K562 (cell line): ENCODE data around the gene PLCL1. TPM values are rescaled to one million over a fixed set of nuclear protein-coding genes. Genes with fewer than 3 reads are reported as not detected.

Experiments used
- ARHGAP35 ChIP-seq: fragments of 450-650 bp; IDR thresholded peaks from 2 replicates; pipeline ENCODE4 v1.6.1; 2018; ENCODE audit not compliant: partially characterized antibody
- C11orf30 ChIP-seq: fragments of 450-650 bp; IDR thresholded peaks from 2 replicates; pipeline ENCODE4 v1.6.1; 2016; ENCODE audit warnings: low read depth, mild to moderate bottlenecking
- CC2D1A ChIP-seq: fragments of 450-650 bp; IDR thresholded peaks from 2 replicates; pipeline ENCODE4 v1.6.1; 2017; ENCODE audit warnings: mild to moderate bottlenecking
- CCNT2 ChIP-seq: IDR thresholded peaks from 2 replicates; pipeline ENCODE4 v1.6.1; 2011; ENCODE audit warnings: borderline replicate concordance, low read depth, mild to moderate bottlenecking, moderate library complexity, mixed read lengths, low read length; ENCODE audit not compliant: insufficient read length; ENCODE audit errors: extremely low read depth
- CREBBP ChIP-seq: IDR thresholded peaks from one replicate; pipeline ENCODE4 v1.6.1; 2012; ENCODE audit warnings: low read depth, mild to moderate bottlenecking, control low read depth, inconsistent platforms, low read length
- EGR1 ChIP-seq: fragments of 450-650 bp; conservative IDR thresholded peaks from 2 replicates; pipeline ENCODE4 v1.6.1; 2017; ENCODE audit warnings: mild to moderate bottlenecking
- HDAC1 ChIP-seq, 2 experiments: fragments of 450-650 bp; IDR thresholded peaks; 2 replicates each; pipeline ENCODE4 v1.6.1; 2016 to 2017; ENCODE audit warnings: inconsistent platforms in 1 of 2, mild to moderate bottlenecking in 1 of 2, moderate library complexity in 1 of 2
- HEY1 ChIP-seq: fragments of 250-450 bp; sonication (Bioruptor Pico); IDR thresholded peaks from 2 replicates; pipeline ENCODE4 v1.5.0; 2020; ENCODE audit warnings: mild to moderate bottlenecking, moderate library complexity, borderline replicate concordance
- HLTF ChIP-seq: fragments of 450-650 bp; IDR thresholded peaks from 2 replicates; pipeline ENCODE4 v1.6.1; 2016
- HMBOX1 ChIP-seq: sonication (generic); IDR thresholded peaks from 2 replicates; pipeline ENCODE4 v1.6.1; 2016
- ILF3 ChIP-seq: fragments of 450-650 bp; IDR thresholded peaks from 2 replicates; pipeline ENCODE4 v1.6.1; 2018; ENCODE audit warnings: antibody characterized with exemption, mild to moderate bottlenecking, moderate library complexity, borderline replicate concordance
- JUN ChIP-seq, 2 experiments: sonication (generic) in 1 of 2; formaldehyde crosslinking in 1 of 2; IDR thresholded peaks; 2 replicates each; pipeline versions ENCODE4 v1.6.1 to v1.8.0; 2012 to 2022; ENCODE audit warnings: borderline replicate concordance in 2 of 2, mild to moderate bottlenecking in 2 of 2, improper control_type of control experiment in 1 of 2, low read depth in 1 of 2, low read length in 1 of 2, missing genetic modification reagents in 1 of 2
- KLF1 ChIP-seq: fragments of 450-650 bp; IDR thresholded peaks from 2 replicates; pipeline ENCODE4 v1.6.1; 2016; ENCODE audit warnings: missing genetic modification characterization, missing compliant biosample characterization
- LEF1 ChIP-seq: fragments of 450-650 bp; IDR thresholded peaks from 2 replicates; pipeline ENCODE4 v1.6.1; 2016; ENCODE audit warnings: mild to moderate bottlenecking
- NFATC3 ChIP-seq: fragments of 450-650 bp; IDR thresholded peaks from 2 replicates; pipeline ENCODE4 v1.6.1; 2017; ENCODE audit warnings: mild to moderate bottlenecking
- PBX2 ChIP-seq, 2 experiments: IDR thresholded peaks in 1 of 2; conservative IDR thresholded peaks in 1 of 2; 2 replicates each; pipeline ENCODE4 v1.6.1; 2016; ENCODE audit warnings: low read depth in 2 of 2, mild to moderate bottlenecking in 1 of 2, missing compliant biosample characterization in 1 of 2, missing genetic modification characterization in 1 of 2, moderate library complexity in 1 of 2
- RAD21 ChIP-seq, 2 experiments: fragments of 250-450 bp in 1 of 2; fragments of 450-650 bp in 1 of 2; sonication (Bioruptor Pico) in 1 of 2; formaldehyde crosslinking in 1 of 2; IDR thresholded peaks in 1 of 2; conservative IDR thresholded peaks in 1 of 2; 2 replicates each; pipeline versions ENCODE4 v1.4.0 to v1.8.0; 2020 to 2022; ENCODE audit warnings: mild to moderate bottlenecking in 2 of 2, moderate library complexity in 1 of 2
- RFX5 ChIP-seq: IDR thresholded peaks from 2 replicates; pipeline ENCODE4 v1.6.1; 2011; ENCODE audit warnings: low read depth, mild to moderate bottlenecking, improper control_type of control experiment, low read length
- TBL1XR1 ChIP-seq, 2 experiments: IDR thresholded peaks; 2 replicates each; pipeline ENCODE4 v1.6.1; 2012; ENCODE audit warnings: improper control_type of control experiment in 2 of 2, low read length in 2 of 2, mild to moderate bottlenecking in 1 of 2
- ZNF384 ChIP-seq: IDR thresholded peaks from 2 replicates; pipeline ENCODE4 v1.6.1; 2012; ENCODE audit warnings: low read depth, low read length, improper control_type of control experiment
- ZNF408 ChIP-seq: fragments of 250-450 bp; sonication (Bioruptor Pico); IDR thresholded peaks from 2 replicates; pipeline ENCODE4 v1.4.0; 2020; ENCODE audit warnings: low read depth, mild to moderate bottlenecking, moderate library complexity
- polyA plus RNA-seq, 8 experiments: library from polyadenylated mRNA; depleted of rRNA in 4 of 8; stranded (reverse) in 5 of 8; unstranded in 3 of 8; fragments of >200 nt; fragmentation: Nextera tagmentation in 2 of 8; fragmentation: Illumina TruSeq in 1 of 8; extraction: Ambion mirVana in 2 of 8; extraction: Trizol in 1 of 8; gene quantifications; 2 replicates each; pipeline versions ENCODE4 v1.2.1 to v1.2.3, GENCODE V29; 2011 to 2014; ENCODE audit warnings: inconsistent platforms in 1 of 8, missing spikeins in 1 of 8
- total RNA-seq, 7 experiments: library from RNA; depleted of rRNA in 6 of 7; stranded (reverse); fragments of >200 nt in 6 of 7; fragmentation: Illumina TruSeq in 2 of 7; extraction: Trizol in 2 of 7; gene quantifications; 2 replicates each; pipeline versions ENCODE4 v1.2.1 to v1.2.3, GENCODE V29; 2011 to 2021; ENCODE audit warnings: low replicate concordance in 1 of 7
- TF ChIP-seq, protein P1 (sequence below): fragments of 250-450 bp; sonication (Bioruptor Pico); IDR thresholded peaks from 2 replicates; pipeline ENCODE4 v1.5.0; 2022; ENCODE audit warnings: mild to moderate bottlenecking

PLCL1 gene
- total and polyA plus RNA-seq, 9 of the 15 experiments (the other 6 are each of a cell fraction or from before 2014, with no cell fraction given) = 2.0 to 17.7 (median 8.6) TPM

- TF ChIP-seq KLF1 (tag) = no peak
- TF ChIP-seq CREBBP = no peak
- peak; percentile 8 to 26; a peak in 1 of 4 replicates for TF ChIP-seq RAD21 (CRISPR knock-in tag; conservative IDR thresholded peaks at IDR 0.05 in 1 of 2, IDR thresholded peaks at IDR 0.05 in 1 of 2)
- TF ChIP-seq LEF1 = peak; percentile 90
- no peak for TF ChIP-seq ZNF384
- TF ChIP-seq HLTF = no peak
- peak; percentile 76 for TF ChIP-seq JUN (IDR thresholded peaks at IDR 0.05; ENCODE audit: borderline replicate concordance, low read depth, low read length)
- no peak for TF ChIP-seq JUN (CRISPR knock-in tag; IDR thresholded peaks at IDR 0.05; ENCODE audit: borderline replicate concordance)
- TF ChIP-seq ZNF408 (CRISPR knock-in tag) = no peak
- 0 out of 2 replicates have a peak, but pooled peaks have one; percentile 12 for TF ChIP-seq ILF3
- no peak for TF ChIP-seq PBX2 (CRISPR knock-in tag; IDR thresholded peaks at IDR 0.05; ENCODE audit: low read depth)
- TF ChIP-seq PBX2 (tag; conservative IDR thresholded peaks at IDR 0.05; ENCODE audit: low read depth) = peak; percentile 42; the same call in 1 of the 2 replicates
- peak in 1 of 2 experiments; percentile 70; a peak in 1 of 4 replicates for TF ChIP-seq TBL1XR1 (IDR thresholded peaks at IDR 0.05; ENCODE audit: low read length in 2 of 2)
- peak; percentile 74; the same call in 1 of the 2 replicates for TF ChIP-seq CC2D1A
- TF ChIP-seq HEY1 = no peak
- TF ChIP-seq C11orf30 = peak; percentile 90
- TF ChIP-seq ARHGAP35 = no peak
- peak; percentile 98 for TF ChIP-seq CCNT2
- TF ChIP-seq, protein P1, sequence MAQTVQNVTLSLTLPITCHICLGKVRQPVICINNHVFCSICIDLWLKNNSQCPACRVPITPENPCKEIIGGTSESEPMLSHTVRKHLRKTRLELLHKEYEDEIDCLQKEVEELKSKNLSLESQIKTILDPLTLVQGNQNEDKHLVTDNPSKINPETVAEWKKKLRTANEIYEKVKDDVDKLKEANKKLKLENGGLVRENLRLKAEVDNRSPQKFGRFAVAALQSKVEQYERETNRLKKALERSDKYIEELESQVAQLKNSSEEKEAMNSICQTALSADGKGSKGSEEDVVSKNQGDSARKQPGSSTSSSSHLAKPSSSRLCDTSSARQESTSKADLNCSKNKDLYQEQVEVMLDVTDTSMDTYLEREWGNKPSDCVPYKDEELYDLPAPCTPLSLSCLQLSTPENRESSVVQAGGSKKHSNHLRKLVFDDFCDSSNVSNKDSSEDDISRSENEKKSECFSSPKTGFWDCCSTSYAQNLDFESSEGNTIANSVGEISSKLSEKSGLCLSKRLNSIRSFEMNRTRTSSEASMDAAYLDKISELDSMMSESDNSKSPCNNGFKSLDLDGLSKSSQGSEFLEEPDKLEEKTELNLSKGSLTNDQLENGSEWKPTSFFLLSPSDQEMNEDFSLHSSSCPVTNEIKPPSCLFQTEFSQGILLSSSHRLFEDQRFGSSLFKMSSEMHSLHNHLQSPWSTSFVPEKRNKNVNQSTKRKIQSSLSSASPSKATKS (CRISPR knock-in tag) = no peak
- TF ChIP-seq RFX5 = no peak
- TF ChIP-seq HMBOX1 = peak; percentile 77
- TF ChIP-seq HDAC1 (IDR thresholded peaks at IDR 0.05) = peak in 1 of 2 experiments; percentile 71; a peak in 1 of 4 replicates
- TF ChIP-seq NFATC3 = 0 out of 2 replicates have a peak, but pooled peaks have one; percentile 70
- TF ChIP-seq EGR1 = no peak
Measured at GRCh38 chr2:197929008-197929885, 124.9 kb downstream of the PLCL1 start (continued).
